A673 (cell line): Measurements from ENCODE around the gene DIS3L2. TPM values are rescaled to one million over a fixed set of nuclear protein-coding genes. Genes with fewer than 3 reads are reported as not detected.

Experiments
- BruUV-seq: library from RNA; stranded (reverse); fragments of 400-500 nt; replicated peaks from 2 replicates; lab custom pipeline; 2021; lab: Mats Ljungman, UMichigan
- CTCF ChIA-PET: fragments of 300-600 bp; sonication (Branson Sonifier 250); formaldehyde crosslinking; loops from one replicate; lab custom pipeline; 2022; ENCODE audit warnings: antibody characterized with exemption; lab: Charles Lee
- POLR2A ChIA-PET: fragments of 300-600 bp; sonication (Branson Sonifier 250); formaldehyde crosslinking; loops from one replicate; lab custom pipeline; 2022; ENCODE audit warnings: antibody characterized with exemption; ENCODE audit not compliant: low non-redundant PET; lab: Charles Lee
- DNase-seq: peaks from one replicate; pipeline ENCODE4 v3.0.0-alpha.2; 2015; ENCODE audit warnings: low spot score
- H3K27ac ChIP-seq: fragments of 200-600 bp; sonication (generic); 2 replicates; pipeline ENCODE4 v1.5.1; 2016; ENCODE audit warnings: mixed run types, low read depth, mild to moderate bottlenecking, mixed read lengths, antibody characterized with exemption, low read length; ENCODE audit not compliant: poor library complexity, severe bottlenecking
- H3K27me3 ChIP-seq: fragments of 200-600 bp; sonication (generic); replicated peaks from 2 replicates; pipeline ENCODE4 v1.6.1; 2017; ENCODE audit warnings: mixed run types, low read depth, mild to moderate bottlenecking, mixed read lengths, antibody characterized with exemption, low read length; ENCODE audit not compliant: insufficient read depth, poor library complexity
- H3K36me3 ChIP-seq: fragments of 200-600 bp; sonication (generic); 2 replicates; pipeline ENCODE4 v1.6.1; 2016; ENCODE audit warnings: mixed run types, mild to moderate bottlenecking, mixed read lengths, antibody characterized with exemption, low read length; ENCODE audit not compliant: insufficient read depth, poor library complexity, severe bottlenecking
- H3K4me1 ChIP-seq: fragments of 200-600 bp; sonication (generic); 2 replicates; pipeline ENCODE4 v1.6.1; 2017; ENCODE audit warnings: mixed run types, mild to moderate bottlenecking, mixed read lengths, antibody characterized with exemption, low read length; ENCODE audit not compliant: insufficient read depth, poor library complexity, severe bottlenecking
- H3K4me3 ChIP-seq: fragments of 200-600 bp; sonication (generic); 2 replicates; pipeline ENCODE4 v1.5.1; 2016; ENCODE audit warnings: low read depth, mixed run types, mild to moderate bottlenecking, mixed read lengths, low read length; ENCODE audit not compliant: poor library complexity, severe bottlenecking
- H3K9me3 ChIP-seq: fragments of 200-600 bp; sonication (generic); 2 replicates; pipeline ENCODE4 v1.6.1; 2016; ENCODE audit warnings: mixed run types, low read depth, mild to moderate bottlenecking, mixed read lengths, antibody characterized with exemption, low read length; ENCODE audit not compliant: poor library complexity, severe bottlenecking
- CTCF ChIP-seq: fragments of 300-800, 200-600 bp; sonication (generic); conservative IDR thresholded peaks from 2 replicates; pipeline ENCODE4 v1.5.1; 2017; ENCODE audit warnings: low read depth, mild to moderate bottlenecking, antibody characterized with exemption, low read length, moderate library complexity, mixed read lengths
- EZH2 ChIP-seq: fragments of 200-600 bp; sonication (generic); IDR thresholded peaks from 2 replicates; pipeline ENCODE4 v1.6.1; 2017; ENCODE audit warnings: borderline replicate concordance, low read depth, mild to moderate bottlenecking, mixed read lengths, antibody characterized with exemption, low read length; ENCODE audit not compliant: poor library complexity, severe bottlenecking
- intact Hi-C: fragments of 100-400 bp; cut with micrococcal nuclease; formaldehyde crosslinking; loops from one replicate; pipeline ENCODE4 v1.10.0; 2022; ENCODE audit not compliant: unreplicated experiment
- total RNA-seq: library from RNA; stranded (reverse); gene quantifications from 2 replicates; pipeline ENCODE4 v1.2.3, GENCODE V29; 2021

Gene DIS3L2
- total RNA-seq, 1 experiment from 2014 or later: 38.7 TPM

GRCh38 chr2:231988179-231988866 is 26.8 kb downstream of the DIS3L2 start:
- Histone ChIP-seq H3K27ac (peak overlapping the region; percentile 30), H3K27me3 (no peaks in the 10 kb centered on the region), H3K9me3 (no peaks in the 10 kb centered on the region), H3K36me3 (no peaks in the 10 kb centered on the region), H3K4me3 (no peak overlapping the region), H3K4me1 (peaks cover 42% of the 10 kb centered on the region)
- no peak for DNase-seq
- no TSS peak for BruUV-seq
- ChIA-PET POLR2A (interaction anchor here (0.7 kb wide), 1 partner anchor 27 kb away, joined by 8 read pairs; the partner anchor contains the start of gene DIS3L2), CTCF (no interaction called here)
- intact Hi-C loops: no loop called here
- no peak for TF ChIP-seq CTCF
- TF ChIP-seq EZH2: no peak

GRCh38 chr2:231991664-231992063 is 30.2 kb downstream of the DIS3L2 start:
- CTCF ChIA-PET: no interaction called here
- Histone ChIP-seq H3K9me3 (no peaks in the 10 kb centered on the region), H3K4me1 (peaks cover 34% of the 10 kb centered on the region), H3K36me3 (no peaks in the 10 kb centered on the region), H3K27ac (no peak overlapping the region), H3K27me3 (no peaks in the 10 kb centered on the region), H3K4me3 (no peak overlapping the region)
- POLR2A ChIA-PET: no interaction called here
- DNase-seq: peak; percentile 41
- no peak for TF ChIP-seq CTCF
- TF ChIP-seq EZH2: no peak
- BruUV-seq: no TSS peak
- intact Hi-C loops: no loop called here

- POLR2A ChIA-PET: no interaction called here
- Histone ChIP-seq H3K9me3 (no peaks in the 10 kb centered on the region), H3K27me3 (no peaks in the 10 kb centered on the region), H3K4me3 (no peak overlapping the region), H3K27ac (no peak overlapping the region), H3K36me3 (no peaks in the 10 kb centered on the region), H3K4me1 (peaks cover 22% of the 10 kb centered on the region)
- CTCF ChIA-PET: no interaction called here
- TF ChIP-seq EZH2 (no peak), CTCF (no peak)
- BruUV-seq: no TSS peak
- DNase-seq: no peak
- intact Hi-C loops: no loop called here
These were observed 31.4 kb downstream of the DIS3L2 start for GRCh38 chr2:231992888-231993287.
